GM12878 (cell line): ENCODE data around the gene ECHDC1. TPM values are rescaled to one million over a fixed set of nuclear protein-coding genes. Genes with fewer than 3 reads are reported as not detected.

Source experiments
- ASH2L ChIP-seq: fragments of 300-600, 200-600 bp; sonication (generic); IDR thresholded peaks from 2 replicates; pipeline ENCODE4 v1.6.1; 2017; ENCODE audit warnings: low read depth, mild to moderate bottlenecking, borderline replicate concordance
- ATF7 ChIP-seq: fragments of 450-650 bp; IDR thresholded peaks from 2 replicates; pipeline ENCODE4 v1.6.1; 2016; ENCODE audit warnings: low read depth, mild to moderate bottlenecking
- BHLHE40 ChIP-seq, 2 experiments: fragments of 450-650 bp in 1 of 2; IDR thresholded peaks; 2 replicates each; pipeline ENCODE4 v1.6.1; 2011 to 2017; ENCODE audit warnings: low read depth in 2 of 2, borderline replicate concordance in 1 of 2, improper control_type of control experiment in 1 of 2, low read length in 1 of 2, mild to moderate bottlenecking in 1 of 2
- CBFB ChIP-seq: IDR thresholded peaks from 2 replicates; pipeline ENCODE4 v1.6.1; 2016; ENCODE audit warnings: antibody characterized with exemption, low read depth
- CREM ChIP-seq: IDR thresholded peaks from 2 replicates; pipeline ENCODE4 v1.6.1; 2014; ENCODE audit warnings: antibody characterized with exemption, low read depth
- EZH2 ChIP-seq: IDR thresholded peaks from 2 replicates; pipeline ENCODE4 v1.6.1; 2012; ENCODE audit warnings: low read depth, mild to moderate bottlenecking, control low read depth, inconsistent platforms, low read length, borderline replicate concordance; ENCODE audit not compliant: control insufficient read depth
- GATAD2B ChIP-seq: fragments of 450-650 bp; conservative IDR thresholded peaks from 2 replicates; pipeline ENCODE4 v1.6.1; 2017; ENCODE audit warnings: low read depth, mild to moderate bottlenecking, moderate library complexity
- HDAC2 ChIP-seq: fragments of 200-600 bp; sonication (generic); IDR thresholded peaks from 2 replicates; pipeline ENCODE4 v1.6.1; 2017
- JUNB ChIP-seq: IDR thresholded peaks from 2 replicates; pipeline ENCODE4 v1.6.1; 2016; ENCODE audit warnings: antibody characterized with exemption, mild to moderate bottlenecking
- MYC ChIP-seq: IDR thresholded peaks from 2 replicates; pipeline ENCODE4 v1.6.1; 2011; ENCODE audit warnings: mild to moderate bottlenecking, low read length, moderate library complexity, inconsistent platforms; ENCODE audit not compliant: insufficient read depth, insufficient replicate concordance, insufficient read length, severe bottlenecking
- NFIC ChIP-seq: IDR thresholded peaks from 2 replicates; pipeline ENCODE4 v1.6.1; 2012; ENCODE audit warnings: low read depth, mild to moderate bottlenecking, inconsistent platforms, low read length, moderate library complexity
- POLR2AphosphoS2 ChIP-seq: IDR thresholded peaks from 2 replicates; pipeline ENCODE4 v1.6.1; 2011; ENCODE audit warnings: low read depth, mild to moderate bottlenecking, low read length, improper control_type of control experiment, moderate library complexity
- POLR2AphosphoS5 ChIP-seq: IDR thresholded peaks from 2 replicates; pipeline ENCODE4 v1.6.1; 2011; ENCODE audit warnings: mild to moderate bottlenecking, low read length, inconsistent platforms
- RAD21 ChIP-seq: IDR thresholded peaks from 2 replicates; pipeline ENCODE4 v1.6.1; 2011; ENCODE audit warnings: mild to moderate bottlenecking, low read depth, low read length, moderate library complexity; ENCODE audit not compliant: insufficient read depth
- SMC3 ChIP-seq: IDR thresholded peaks from 2 replicates; pipeline ENCODE4 v1.6.1; 2011; ENCODE audit warnings: low read length, improper control_type of control experiment, borderline replicate concordance
- SREBF1 ChIP-seq: IDR thresholded peaks from 2 replicates; pipeline ENCODE4 v1.6.1; 2012; ENCODE audit warnings: mild to moderate bottlenecking, low read length
- SREBF2 ChIP-seq: IDR thresholded peaks from 2 replicates; pipeline ENCODE4 v1.6.1; 2012; ENCODE audit warnings: mild to moderate bottlenecking, low read length
- SUPT20H ChIP-seq: IDR thresholded peaks from 2 replicates; pipeline ENCODE4 v1.6.1; 2011; ENCODE audit warnings: low read depth, mild to moderate bottlenecking, low read length, moderate library complexity, borderline replicate concordance; ENCODE audit not compliant: control insufficient read depth
- TCF7 ChIP-seq: IDR thresholded peaks from 2 replicates; pipeline ENCODE4 v1.6.1; 2014; ENCODE audit warnings: antibody characterized with exemption, borderline replicate concordance
- polyA plus RNA-seq, 11 experiments: library from polyadenylated mRNA; depleted of rRNA in 4 of 11; unstranded in 6 of 11; stranded (reverse) in 5 of 11; fragments of >200 nt; fragmentation: Nextera tagmentation in 4 of 11; fragmentation: Illumina TruSeq in 1 of 11; extraction: Ambion mirVana in 4 of 11; extraction: Trizol in 1 of 11; gene quantifications; 1 replicate in 1 of 11; 2 replicates in 10 of 11; pipeline versions ENCODE4 v1.2.1 to v1.2.3, GENCODE V29; 2011 to 2016; ENCODE audit warnings: inconsistent platforms in 2 of 11, missing spikeins in 2 of 11, low read depth in 1 of 11
- total RNA-seq, 4 experiments: library from RNA; depleted of rRNA in 3 of 4; stranded (reverse); fragments of >200 nt in 3 of 4; fragmentation: Illumina TruSeq in 1 of 4; extraction: Trizol in 1 of 4; gene quantifications; 2 replicates each; pipeline versions ENCODE4 v1.2.1 to v1.2.3, GENCODE V29; 2013 to 2021
- TF ChIP-seq, protein P1 (sequence below): IDR thresholded peaks from 2 replicates; pipeline ENCODE4 v1.6.1; 2011; ENCODE audit warnings: borderline replicate concordance, low read depth, mild to moderate bottlenecking, moderate library complexity, low read length; ENCODE audit not compliant: insufficient read depth, poor library complexity, severe bottlenecking
- TF ChIP-seq, protein P2 (sequence below): IDR thresholded peaks from 2 replicates; pipeline ENCODE4 v1.6.1; 2012; ENCODE audit warnings: low read depth, low read length, improper control_type of control experiment
- TF ChIP-seq, protein P3 (sequence below): IDR thresholded peaks from 2 replicates; pipeline ENCODE4 v1.6.1; 2011; ENCODE audit warnings: low read depth, mild to moderate bottlenecking, low read length, moderate library complexity, borderline replicate concordance; ENCODE audit errors: extremely low read depth
- TF ChIP-seq, protein P4 (sequence below): fragments of 450-650 bp; IDR thresholded peaks from 2 replicates; pipeline ENCODE4 v1.6.1; 2017; ENCODE audit warnings: mild to moderate bottlenecking, low read depth, inconsistent platforms; ENCODE audit not compliant: poor library complexity, severe bottlenecking

Gene ECHDC1
- total and polyA plus RNA-seq, 10 of the 15 experiments (the other 5 are each of a cell fraction or from before 2014, with no cell fraction given): 46.2 to 111 (median 70.7) TPM

DNA sequence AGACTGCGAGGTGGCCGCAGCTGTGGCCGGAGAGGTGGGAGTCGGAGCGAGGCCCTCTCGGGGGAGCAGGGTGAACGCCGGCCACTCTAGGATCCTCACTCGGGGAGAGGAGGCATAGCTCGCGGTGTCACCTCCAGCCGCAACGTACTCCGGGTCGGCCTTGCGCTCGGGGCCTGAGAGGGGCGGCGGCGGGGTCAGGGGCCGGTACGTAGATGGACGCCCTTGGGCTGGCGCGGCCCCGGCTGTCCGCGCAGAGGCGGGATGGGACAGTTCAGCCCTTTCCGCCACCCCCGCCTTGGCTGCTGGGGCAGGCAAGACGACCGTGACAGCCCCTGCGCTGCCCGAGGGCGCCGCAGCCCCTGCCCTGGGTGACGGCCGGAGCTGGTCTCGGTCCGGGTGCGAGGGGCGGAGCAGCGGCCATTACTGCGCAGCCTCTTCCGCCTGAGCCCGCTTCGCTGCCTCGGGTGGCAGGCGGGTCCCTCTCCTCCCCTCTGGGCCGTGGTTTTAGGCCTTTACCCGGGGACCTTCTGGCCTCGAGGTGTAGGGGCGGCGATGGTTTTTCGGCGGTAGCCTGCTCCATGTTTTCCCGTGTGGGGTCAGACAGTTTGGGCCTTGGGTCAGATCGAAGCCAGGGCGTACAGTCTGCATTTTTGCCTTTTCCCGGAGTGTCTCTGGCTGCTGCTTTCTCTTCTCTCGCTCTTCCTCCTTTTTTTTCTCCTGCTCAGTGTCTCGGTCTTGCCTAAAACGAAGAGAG, 76.3 kb downstream of the ECHDC1 start (continued):
- TF ChIP-seq CREM: no peak
- no peak for TF ChIP-seq RAD21
- no peak for TF ChIP-seq BHLHE40 (IDR thresholded peaks at IDR 0.05; ENCODE audit: borderline replicate concordance in 1 of 2, low read depth in 2 of 2, low read length in 1 of 2)
- no peak for TF ChIP-seq EZH2
- TF ChIP-seq SREBF2: no peak
- TF ChIP-seq POLR2AphosphoS5: peak; percentile 85
- peak; percentile 67 for TF ChIP-seq GATAD2B
- TF ChIP-seq, protein P1, sequence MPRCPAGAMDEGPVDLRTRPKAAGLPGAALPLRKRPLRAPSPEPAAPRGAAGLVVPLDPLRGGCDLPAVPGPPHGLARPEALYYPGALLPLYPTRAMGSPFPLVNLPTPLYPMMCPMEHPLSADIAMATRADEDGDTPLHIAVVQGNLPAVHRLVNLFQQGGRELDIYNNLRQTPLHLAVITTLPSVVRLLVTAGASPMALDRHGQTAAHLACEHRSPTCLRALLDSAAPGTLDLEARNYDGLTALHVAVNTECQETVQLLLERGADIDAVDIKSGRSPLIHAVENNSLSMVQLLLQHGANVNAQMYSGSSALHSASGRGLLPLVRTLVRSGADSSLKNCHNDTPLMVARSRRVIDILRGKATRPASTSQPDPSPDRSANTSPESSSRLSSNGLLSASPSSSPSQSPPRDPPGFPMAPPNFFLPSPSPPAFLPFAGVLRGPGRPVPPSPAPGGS: peak; percentile 7
- TF ChIP-seq SUPT20H: no peak
- TF ChIP-seq, protein P2, sequence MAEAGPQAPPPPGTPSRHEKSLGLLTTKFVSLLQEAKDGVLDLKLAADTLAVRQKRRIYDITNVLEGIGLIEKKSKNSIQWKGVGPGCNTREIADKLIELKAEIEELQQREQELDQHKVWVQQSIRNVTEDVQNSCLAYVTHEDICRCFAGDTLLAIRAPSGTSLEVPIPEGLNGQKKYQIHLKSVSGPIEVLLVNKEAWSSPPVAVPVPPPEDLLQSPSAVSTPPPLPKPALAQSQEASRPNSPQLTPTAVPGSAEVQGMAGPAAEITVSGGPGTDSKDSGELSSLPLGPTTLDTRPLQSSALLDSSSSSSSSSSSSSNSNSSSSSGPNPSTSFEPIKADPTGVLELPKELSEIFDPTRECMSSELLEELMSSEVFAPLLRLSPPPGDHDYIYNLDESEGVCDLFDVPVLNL: no peak
- TF ChIP-seq SMC3: no peak
- no peak for TF ChIP-seq ATF7
- TF ChIP-seq, protein P3, sequence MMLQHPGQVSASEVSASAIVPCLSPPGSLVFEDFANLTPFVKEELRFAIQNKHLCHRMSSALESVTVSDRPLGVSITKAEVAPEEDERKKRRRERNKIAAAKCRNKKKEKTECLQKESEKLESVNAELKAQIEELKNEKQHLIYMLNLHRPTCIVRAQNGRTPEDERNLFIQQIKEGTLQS: no peak
- TF ChIP-seq JUNB: no peak
- TF ChIP-seq NFIC: no peak
- TF ChIP-seq TCF7: no peak
- 0 out of 2 replicates have a peak, but pooled peaks have one; percentile 22 for TF ChIP-seq ASH2L
- 0 out of 2 replicates have a peak, but pooled peaks have one; percentile 10 for TF ChIP-seq CBFB
- no peak for TF ChIP-seq MYC
- TF ChIP-seq, protein P4, sequence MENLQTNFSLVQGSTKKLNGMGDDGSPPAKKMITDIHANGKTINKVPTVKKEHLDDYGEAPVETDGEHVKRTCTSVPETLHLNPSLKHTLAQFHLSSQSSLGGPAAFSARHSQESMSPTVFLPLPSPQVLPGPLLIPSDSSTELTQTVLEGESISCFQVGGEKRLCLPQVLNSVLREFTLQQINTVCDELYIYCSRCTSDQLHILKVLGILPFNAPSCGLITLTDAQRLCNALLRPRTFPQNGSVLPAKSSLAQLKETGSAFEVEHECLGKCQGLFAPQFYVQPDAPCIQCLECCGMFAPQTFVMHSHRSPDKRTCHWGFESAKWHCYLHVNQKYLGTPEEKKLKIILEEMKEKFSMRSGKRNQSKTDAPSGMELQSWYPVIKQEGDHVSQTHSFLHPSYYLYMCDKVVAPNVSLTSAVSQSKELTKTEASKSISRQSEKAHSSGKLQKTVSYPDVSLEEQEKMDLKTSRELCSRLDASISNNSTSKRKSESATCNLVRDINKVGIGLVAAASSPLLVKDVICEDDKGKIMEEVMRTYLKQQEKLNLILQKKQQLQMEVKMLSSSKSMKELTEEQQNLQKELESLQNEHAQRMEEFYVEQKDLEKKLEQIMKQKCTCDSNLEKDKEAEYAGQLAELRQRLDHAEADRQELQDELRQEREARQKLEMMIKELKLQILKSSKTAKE: no peak
- no peak for TF ChIP-seq HDAC2
- peak; percentile 57; the same call in 1 of the 2 replicates for TF ChIP-seq POLR2AphosphoS2
- TF ChIP-seq SREBF1: no peak
